K562 treated with DMSO at 1 percent for 4 hours (cell line): ENCODE data around the gene KLHL34. TPM values are rescaled to one million over a fixed set of nuclear protein-coding genes. Genes with fewer than 3 reads are reported as not detected.

Experiments used
- total RNA-seq: library from RNA; unstranded; fragments of 300-600 nt; gene quantifications from 2 replicates; pipeline ENCODE4 v1.2.3, GENCODE V29; 2022; ENCODE audit not compliant: insufficient read depth

The KLHL34 gene
- total RNA-seq, result not detected in 2 replicates

GRCh38 chrX:21658152-21658737 is at the start of gene KLHL34:
Gene KLHL34 (minus strand): TSS chrX:21658330. CDS start chrX:21657788, 542 bp downstream.

Other genes with a start within 250 kb of the KLHL34 start
- not detected in 2 replicates for gene SMPX, start 99.8 kb upstream of the KLHL34 start, total RNA-seq
- gene MBTPS2, start 181.3 kb upstream of the KLHL34 start, total RNA-seq, result 4.9 and 5.7 TPM in 2 replicates
- gene YY2, start 197.7 kb upstream of the KLHL34 start, total RNA-seq, result 0.57 and 0.60 TPM in 2 replicates